BLaER1 (cell line): ENCODE measurements around the gene HEG1.
A peak's percentile ranks its signal among the peaks of the same experiment; 100 is the strongest.

Experiments
- H3K27ac ChIP-seq: shearing (Covaris generic); formaldehyde crosslinking; 2 replicates; pipeline ENCODE4 v1.8.1; 2022
- H3K27me3 ChIP-seq: shearing (Covaris generic); formaldehyde crosslinking; 2 replicates; pipeline ENCODE4 v1.8.1; 2022
- H3K36me3 ChIP-seq: shearing (Covaris generic); formaldehyde crosslinking; 2 replicates; pipeline ENCODE4 v1.8.1; 2022
- H3K4me1 ChIP-seq: shearing (Covaris generic); formaldehyde crosslinking; 2 replicates; pipeline ENCODE4 v1.8.1; 2022
- H3K4me2 ChIP-seq: shearing (Covaris generic); formaldehyde crosslinking; 2 replicates; pipeline ENCODE4 v1.8.1; 2022
- H3K4me3 ChIP-seq: shearing (Covaris generic); formaldehyde crosslinking; 2 replicates; pipeline ENCODE4 v1.8.1; 2022
- H3K9ac ChIP-seq: shearing (Covaris generic); formaldehyde crosslinking; 2 replicates; pipeline ENCODE4 v1.8.1; 2022
- H3K9me3 ChIP-seq: shearing (Covaris generic); formaldehyde crosslinking; 2 replicates; pipeline ENCODE4 v1.8.1; 2022
- H4K20me1 ChIP-seq: shearing (Covaris generic); formaldehyde crosslinking; 2 replicates; pipeline ENCODE4 v1.8.1; 2022
- Cebpa-rat ChIP-seq: shearing (Covaris generic); IDR thresholded peaks from 2 replicates; pipeline ENCODE4 v1.8.1; 2022

Gene HEG1

GRCh38 chr3:125057186-125057850 lies 1.5 kb upstream of the HEG1 start:
- peaks cover 31% of the 10 kb centered on the region for H3K4me1 ChIP-seq
- no peaks in the 10 kb centered on the region for H3K36me3 ChIP-seq
- no peaks in the 10 kb centered on the region for H3K9me3 ChIP-seq
- no peak overlapping the region for H3K4me2 ChIP-seq
- peaks cover 7% of the 10 kb centered on the region; the same call in 1 of the 2 replicates for H4K20me1 ChIP-seq
- H3K9ac ChIP-seq = no peak overlapping the region
- H3K27ac ChIP-seq = no peak overlapping the region
- no peak overlapping the region for H3K4me3 ChIP-seq
- H3K27me3 ChIP-seq = no peaks in the 10 kb centered on the region
- no peak for TF ChIP-seq Cebpa-rat

- H3K9ac ChIP-seq = peak overlapping the region; percentile 80
- H3K27me3 ChIP-seq = no peaks in the 10 kb centered on the region
- peak overlapping the region; percentile 70 for H3K27ac ChIP-seq
- H4K20me1 ChIP-seq = peaks cover 26% of the 10 kb centered on the region
- peak overlapping the region; percentile 83 for H3K4me3 ChIP-seq
- peaks cover 50% of the 10 kb centered on the region for H3K4me1 ChIP-seq
- no peak for TF ChIP-seq Cebpa-rat
- peak overlapping the region; percentile 92 for H3K4me2 ChIP-seq
- no peaks in the 10 kb centered on the region for H3K9me3 ChIP-seq
- H3K36me3 ChIP-seq = no peaks in the 10 kb centered on the region
These were observed 375 bp downstream of the HEG1 start for GRCh38 chr3:125055331-125055912.

GRCh38 chr3:125054449-125055329 lies 1.1 kb downstream of the HEG1 start:
- H3K27ac ChIP-seq = peak overlapping the region; percentile 70
- peaks cover 57% of the 10 kb centered on the region for H3K4me1 ChIP-seq
- H3K4me3 ChIP-seq = peak overlapping the region; percentile 83
- H3K4me2 ChIP-seq = peak overlapping the region; percentile 92
- peak overlapping the region; percentile 80 for H3K9ac ChIP-seq
- no peak for TF ChIP-seq Cebpa-rat
- no peaks in the 10 kb centered on the region for H3K27me3 ChIP-seq
- no peaks in the 10 kb centered on the region for H3K36me3 ChIP-seq
- no peaks in the 10 kb centered on the region for H3K9me3 ChIP-seq
- H4K20me1 ChIP-seq = peaks cover 30% of the 10 kb centered on the region

- H3K9me3 ChIP-seq = no peaks in the 10 kb centered on the region
- H3K4me3 ChIP-seq = peak overlapping the region; percentile 83
- no peak overlapping the region for H3K27ac ChIP-seq
- H3K9ac ChIP-seq = peak overlapping the region; percentile 80; the same call in 1 of the 2 replicates
- H3K36me3 ChIP-seq = no peaks in the 10 kb centered on the region
- no peak for TF ChIP-seq Cebpa-rat
- H4K20me1 ChIP-seq = peaks cover 36% of the 10 kb centered on the region
- H3K4me1 ChIP-seq = peaks cover 63% of the 10 kb centered on the region
- peak overlapping the region; percentile 92 for H3K4me2 ChIP-seq
- no peaks in the 10 kb centered on the region for H3K27me3 ChIP-seq
These were observed 1.7 kb downstream of the HEG1 start for GRCh38 chr3:125054062-125054448.

GRCh38 chr3:125053304-125053699 lies 2.5 kb downstream of the HEG1 start:
- peaks cover 38% of the 10 kb centered on the region for H4K20me1 ChIP-seq
- H3K4me1 ChIP-seq = peaks cover 63% of the 10 kb centered on the region
- peaks cover under 1% of the 10 kb centered on the region; the same call in 1 of the 2 replicates for H3K36me3 ChIP-seq
- H3K27ac ChIP-seq = no peak overlapping the region
- no peaks in the 10 kb centered on the region for H3K27me3 ChIP-seq
- peak overlapping the region; percentile 92 for H3K4me2 ChIP-seq
- H3K9me3 ChIP-seq = no peaks in the 10 kb centered on the region
- no peak overlapping the region for H3K4me3 ChIP-seq
- H3K9ac ChIP-seq = no peak overlapping the region
- TF ChIP-seq Cebpa-rat = no peak

GRCh38 chr3:125052624-125053303 lies 3.0 kb downstream of the HEG1 start:
- TF ChIP-seq Cebpa-rat = no peak
- Histone ChIP-seq H4K20me1 (peaks cover 43% of the 10 kb centered on the region), H3K27ac (no peak overlapping the region), H3K4me1 (peaks cover 63% of the 10 kb centered on the region), H3K4me2 (peak overlapping the region; percentile 92), H3K36me3 (peaks cover 6% of the 10 kb centered on the region; the same call in 1 of the 2 replicates), H3K4me3 (peak overlapping the region; percentile 45), H3K9me3 (no peaks in the 10 kb centered on the region), H3K27me3 (no peaks in the 10 kb centered on the region), H3K9ac (peak overlapping the region; percentile 53; the same call in 1 of the 2 replicates)

GRCh38 chr3:125051715-125052581 lies 3.8 kb downstream of the HEG1 start:
- Histone ChIP-seq H3K4me2 (peak overlapping the region; percentile 92), H3K4me1 (peaks cover 63% of the 10 kb centered on the region), H3K36me3 (peaks cover 12% of the 10 kb centered on the region; the same call in 1 of the 2 replicates), H3K9me3 (no peaks in the 10 kb centered on the region), H3K27ac (0 out of 2 replicates have a peak overlapping the region, but pooled peaks have one; percentile 8), H3K9ac (peak overlapping the region; percentile 53; the same call in 1 of the 2 replicates), H4K20me1 (peaks cover 45% of the 10 kb centered on the region), H3K27me3 (no peaks in the 10 kb centered on the region), H3K4me3 (peak overlapping the region; percentile 45)
- no peak for TF ChIP-seq Cebpa-rat

- H3K4me2 ChIP-seq = peak overlapping the region; percentile 92
- TF ChIP-seq Cebpa-rat = no peak
- H3K27ac ChIP-seq = no peak overlapping the region
- H4K20me1 ChIP-seq = peaks cover 45% of the 10 kb centered on the region
- no peaks in the 10 kb centered on the region for H3K27me3 ChIP-seq
- peaks cover 56% of the 10 kb centered on the region for H3K4me1 ChIP-seq
- peaks cover 12% of the 10 kb centered on the region; the same call in 1 of the 2 replicates for H3K36me3 ChIP-seq
- H3K9me3 ChIP-seq = no peaks in the 10 kb centered on the region
- H3K4me3 ChIP-seq = no peak overlapping the region
- peak overlapping the region; percentile 53; the same call in 1 of the 2 replicates for H3K9ac ChIP-seq
These were observed 4.6 kb downstream of the HEG1 start for GRCh38 chr3:125051205-125051604.
